Epithelial cell of prostate (primary cell): ENCODE data around the gene PLA2G6.

Experiments used
- DNase-seq: peaks from one replicate; pipeline ENCODE4 v3.0.0-alpha.2; 2011; ENCODE audit warnings: low read depth, low spot score
- H3K27ac ChIP-seq: fragments of 450-650 bp; 2 replicates; pipeline ENCODE4 v1.5.1; 2017; ENCODE audit warnings: mild to moderate bottlenecking

Gene PLA2G6

DNA sequence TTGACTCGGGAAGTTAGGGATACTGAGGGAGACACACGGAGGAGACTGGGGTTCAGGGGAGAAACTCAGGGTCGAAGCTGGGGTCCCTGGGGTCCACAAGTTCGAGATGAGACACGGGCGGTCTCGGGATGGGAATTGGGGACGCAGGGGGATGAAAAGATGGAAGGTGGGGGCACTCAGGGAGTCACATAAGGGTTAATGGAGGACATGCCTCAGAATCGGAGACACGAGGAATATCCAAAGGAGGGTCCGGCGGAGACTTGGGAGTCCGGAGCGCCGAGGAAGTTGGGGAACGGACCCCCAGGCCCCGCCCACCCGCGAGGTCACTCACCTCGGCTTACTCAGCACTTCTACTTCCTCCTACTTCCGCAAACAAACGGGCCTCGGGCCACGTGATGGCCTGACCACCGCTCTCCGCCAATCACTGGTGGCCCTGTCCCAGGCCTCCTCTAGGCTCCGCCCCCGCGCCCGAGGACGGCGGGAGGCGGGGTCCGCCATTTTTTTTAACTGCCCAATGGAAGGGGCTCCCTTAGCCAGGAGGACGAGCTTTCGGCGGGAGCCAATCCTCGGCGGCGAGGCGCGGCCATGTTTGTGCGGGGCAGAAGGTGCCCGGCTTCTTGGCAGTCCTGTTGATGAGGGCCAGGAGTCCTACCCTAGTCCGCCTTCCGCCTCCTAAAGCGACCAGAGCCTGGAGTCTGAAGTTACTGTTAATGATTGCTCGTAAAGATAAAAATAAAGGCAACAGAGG is at the start of gene PLA2G6:
Gene PLA2G6 (minus strand): TSS at position 378 of the 748 bp plus-strand sequence. CDS start 12,404 bp downstream, outside the sequence.
- DNase-seq, result peak; percentile 94
- H3K27ac ChIP-seq, result peak within 1 kb of the TSS; percentile 100

DNA sequence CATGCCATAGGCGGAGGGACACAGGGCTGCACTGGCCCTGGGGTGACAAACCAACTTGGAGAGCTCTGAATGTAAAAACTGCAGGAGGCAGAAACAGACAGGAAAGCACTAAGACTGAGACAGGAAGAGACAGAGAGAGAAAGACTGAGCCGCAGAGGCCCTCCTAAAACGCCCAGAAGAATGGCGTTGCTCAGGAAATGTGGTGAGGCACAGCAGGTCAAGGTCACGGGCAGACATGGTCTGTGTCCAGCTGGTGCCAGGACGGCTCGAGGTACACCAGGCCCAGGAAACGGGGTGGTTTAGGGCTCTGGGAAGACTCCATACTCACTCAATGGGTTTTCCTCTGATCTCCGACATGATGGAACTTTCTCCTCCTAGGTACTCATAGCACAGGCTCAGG is 49.3 kb upstream of the PLA2G6 start:
- no peak for DNase-seq
- peak overlapping the region; percentile 62 for H3K27ac ChIP-seq

GRCh38 chr22:38230108-38230825 is 48.6 kb upstream of the PLA2G6 start:
- DNase-seq, result peak; percentile 59
- peak overlapping the region; percentile 62 for H3K27ac ChIP-seq

- DNase-seq, result no peak
Measured at GRCh38 chr22:38228873-38229740, 47.5 kb upstream of the PLA2G6 start.

GRCh38 chr22:38228326-38228872 is 46.8 kb upstream of the PLA2G6 start:
- peak overlapping the region; percentile 99 for H3K27ac ChIP-seq
- no peak for DNase-seq

More at GRCh38 chr22:38228873-38229740, 47.5 kb upstream of the PLA2G6 start:
- H3K27ac ChIP-seq, result peak overlapping the region; percentile 99

DNA sequence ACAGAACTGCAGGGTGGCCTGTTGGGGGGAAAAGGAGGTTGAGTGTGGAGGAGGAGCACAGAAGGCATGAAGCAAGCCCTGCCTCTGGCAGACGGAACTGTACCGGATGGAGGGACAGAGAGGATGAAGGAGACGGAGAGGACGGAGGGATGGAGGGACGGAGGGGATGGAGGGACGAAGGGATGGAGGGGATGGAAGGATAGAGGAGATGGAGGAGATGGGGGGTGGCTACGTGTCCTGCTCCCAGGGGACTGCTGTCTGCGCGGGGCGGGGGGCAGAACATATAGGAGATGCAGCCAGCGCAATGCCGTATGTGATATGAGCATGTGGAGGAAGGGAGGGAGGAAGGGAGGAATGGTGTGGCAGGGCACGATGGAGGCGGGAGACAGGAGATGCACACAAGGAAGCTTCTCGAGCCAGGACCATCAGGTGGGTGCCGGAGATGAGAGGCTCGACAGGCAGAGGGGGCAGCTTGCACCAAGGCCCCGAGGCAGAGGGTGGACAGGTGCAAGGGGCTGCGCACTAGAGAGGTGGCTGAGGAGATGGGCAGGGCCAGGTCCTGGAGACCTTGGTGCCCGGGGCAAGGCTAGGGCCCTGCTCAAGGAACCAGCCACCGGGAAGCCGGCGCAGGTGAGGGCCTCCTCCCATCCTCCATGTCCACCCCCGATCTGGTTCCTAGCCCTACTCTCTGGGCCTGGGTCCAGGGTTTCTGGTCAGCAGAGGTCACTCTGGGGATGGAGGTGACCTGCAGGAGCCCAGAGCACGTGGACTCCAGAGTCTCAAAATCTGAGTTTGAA is 45.4 kb upstream of the PLA2G6 start:
- no peak for DNase-seq
- no peak overlapping the region for H3K27ac ChIP-seq

- peak overlapping the region; percentile 72 for H3K27ac ChIP-seq
- DNase-seq, result no peak
Measured at GRCh38 chr22:38223289-38223960, 41.8 kb upstream of the PLA2G6 start.

DNA sequence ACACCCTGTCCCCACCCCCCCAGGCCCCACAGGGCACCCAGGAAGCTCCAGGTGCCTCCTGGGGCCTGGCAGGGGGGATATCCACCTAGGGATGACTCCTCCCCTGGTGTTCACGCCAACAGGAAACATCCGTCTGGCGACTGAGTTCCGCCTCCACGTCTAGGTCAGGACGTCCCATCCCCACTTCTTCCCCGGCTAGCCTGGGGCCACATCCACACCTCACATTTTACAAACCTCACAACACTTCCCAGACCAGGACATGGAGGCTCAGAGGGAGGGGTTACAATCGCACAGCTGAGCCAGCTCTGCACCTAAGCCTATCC is 41.1 kb upstream of the PLA2G6 start:
- H3K27ac ChIP-seq, result peak overlapping the region; percentile 72
- no peak for DNase-seq

DNA sequence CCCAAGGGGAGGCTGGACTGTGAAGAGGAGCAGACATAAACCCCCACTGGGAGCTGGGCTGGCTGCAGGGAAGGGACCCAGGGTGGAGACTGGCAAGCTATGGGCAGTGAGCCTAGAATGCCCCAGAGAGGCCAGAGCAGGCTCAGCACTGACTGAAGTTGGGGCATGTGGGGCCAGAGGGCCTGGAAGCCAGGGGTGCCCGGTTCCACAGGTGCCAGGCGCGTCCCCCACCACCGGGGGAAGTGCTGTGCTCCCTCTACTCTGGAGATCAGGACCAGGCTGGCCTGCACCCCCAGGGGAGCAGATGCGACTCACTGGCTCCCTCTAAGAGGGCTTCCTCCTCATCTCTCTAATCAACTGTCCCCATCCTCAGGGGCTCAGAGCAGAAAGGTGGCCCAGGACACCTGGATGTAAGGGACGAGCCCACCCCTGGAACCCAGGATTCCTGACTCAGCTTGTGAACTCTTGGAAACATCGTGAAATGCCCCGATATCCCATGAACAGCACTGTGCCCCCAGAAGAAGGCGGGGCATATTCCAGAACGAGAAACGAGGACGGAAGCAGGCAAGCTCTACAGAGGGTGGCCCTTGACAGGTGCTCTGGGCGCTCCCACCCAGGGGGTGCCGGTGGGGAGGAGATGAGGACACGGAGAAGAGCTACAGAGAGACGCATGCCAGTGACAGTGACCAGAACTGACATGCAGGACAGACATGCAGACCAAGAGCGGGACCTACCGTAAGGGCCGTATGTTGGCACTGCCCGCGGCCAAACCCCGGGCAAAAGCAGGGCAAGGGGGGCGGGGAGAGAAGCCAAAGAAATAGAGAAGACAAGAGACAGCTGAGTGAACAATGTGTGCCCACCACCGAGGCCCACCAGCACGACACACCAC is 40.5 kb upstream of the PLA2G6 start:
- DNase-seq, result no peak
- peak overlapping the region; percentile 72 for H3K27ac ChIP-seq

DNA sequence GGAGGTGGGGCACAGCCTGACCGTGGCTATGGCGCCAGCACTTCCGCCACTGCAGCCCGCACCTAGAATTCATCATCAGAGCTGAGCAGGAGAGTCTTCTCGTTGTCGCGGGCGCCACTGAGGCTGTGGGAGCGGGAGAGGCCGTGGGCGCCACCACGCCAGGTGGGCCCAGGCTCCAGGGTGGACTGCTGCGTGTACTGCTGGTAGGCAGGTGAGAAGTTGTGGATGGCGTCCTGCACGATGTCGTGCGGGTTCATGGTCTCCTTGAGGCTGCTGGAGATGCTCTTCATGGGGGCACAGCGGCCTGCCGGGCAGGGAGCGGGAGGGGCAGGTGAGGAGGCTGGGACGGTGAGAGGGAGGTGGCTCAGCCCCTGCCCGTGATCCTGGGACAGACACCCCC is 39.8 kb upstream of the PLA2G6 start:
- H3K27ac ChIP-seq, result peak overlapping the region; percentile 72

DNA sequence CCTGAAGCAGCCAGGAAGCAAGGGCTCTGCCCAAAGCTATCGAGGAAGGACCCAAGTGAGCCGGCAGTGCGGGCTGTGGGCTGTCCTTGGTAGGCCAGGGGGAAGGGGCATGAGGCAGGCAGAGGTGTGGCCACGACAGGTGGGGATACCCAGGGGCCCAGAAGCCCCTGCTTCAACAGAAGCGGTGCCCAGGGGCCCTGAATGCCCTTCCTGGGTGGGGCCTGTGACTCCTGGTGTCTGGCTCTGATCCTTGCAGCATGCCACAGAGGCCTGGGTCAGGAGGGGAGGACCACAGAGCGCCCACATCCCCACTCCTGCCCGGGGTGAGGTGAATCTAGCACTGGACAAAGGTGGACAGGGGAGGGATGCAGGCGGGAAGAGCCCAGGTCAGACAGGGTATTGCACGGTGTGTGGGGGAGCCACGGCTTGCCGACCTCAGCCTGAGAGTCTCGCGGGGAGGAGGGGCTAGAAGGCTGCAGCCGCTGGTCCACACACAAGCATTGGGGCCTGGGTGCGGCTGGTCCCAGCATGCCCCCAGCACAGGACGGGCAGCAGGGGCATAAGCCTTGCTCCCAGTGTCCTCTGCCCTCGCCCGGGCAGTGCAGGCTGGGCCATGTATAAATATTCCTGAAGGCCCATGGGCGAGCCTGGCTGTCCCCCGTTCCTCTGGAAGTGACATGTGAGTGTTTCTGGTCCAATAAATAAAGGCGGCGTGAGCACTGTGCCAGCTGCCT is 39.2 kb upstream of the PLA2G6 start:
- H3K27ac ChIP-seq, result peak overlapping the region; percentile 85
- DNase-seq, result no peak

More for the DNA sequence above, 39.8 kb upstream of the PLA2G6 start:
- no peak for DNase-seq

DNA sequence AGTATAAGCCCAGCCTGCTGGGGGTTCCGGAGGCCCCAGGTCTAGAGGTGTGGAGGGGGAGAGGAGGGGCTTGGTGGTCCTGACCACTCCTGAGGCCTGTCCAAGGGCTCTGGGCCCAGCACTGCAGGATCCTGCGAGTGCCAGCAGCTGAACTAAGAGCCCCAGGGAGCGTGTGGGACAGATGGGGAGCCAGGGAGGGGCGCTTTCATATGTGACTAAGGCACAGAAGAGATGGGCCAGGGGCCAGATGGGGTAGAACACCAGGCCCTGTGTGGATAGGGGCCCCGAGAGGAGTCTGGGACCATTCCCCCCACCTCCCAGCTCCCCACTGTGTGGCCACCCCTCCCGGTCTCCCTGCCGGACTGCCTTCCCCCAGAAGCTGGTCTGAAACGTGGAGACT is 38.5 kb upstream of the PLA2G6 start:
- no peak for DNase-seq
- H3K27ac ChIP-seq, result peak overlapping the region; percentile 85

- DNase-seq, result no peak
- peak overlapping the region; percentile 85 for H3K27ac ChIP-seq
Measured at GRCh38 chr22:38219632-38220031, 38.0 kb upstream of the PLA2G6 start.

DNA sequence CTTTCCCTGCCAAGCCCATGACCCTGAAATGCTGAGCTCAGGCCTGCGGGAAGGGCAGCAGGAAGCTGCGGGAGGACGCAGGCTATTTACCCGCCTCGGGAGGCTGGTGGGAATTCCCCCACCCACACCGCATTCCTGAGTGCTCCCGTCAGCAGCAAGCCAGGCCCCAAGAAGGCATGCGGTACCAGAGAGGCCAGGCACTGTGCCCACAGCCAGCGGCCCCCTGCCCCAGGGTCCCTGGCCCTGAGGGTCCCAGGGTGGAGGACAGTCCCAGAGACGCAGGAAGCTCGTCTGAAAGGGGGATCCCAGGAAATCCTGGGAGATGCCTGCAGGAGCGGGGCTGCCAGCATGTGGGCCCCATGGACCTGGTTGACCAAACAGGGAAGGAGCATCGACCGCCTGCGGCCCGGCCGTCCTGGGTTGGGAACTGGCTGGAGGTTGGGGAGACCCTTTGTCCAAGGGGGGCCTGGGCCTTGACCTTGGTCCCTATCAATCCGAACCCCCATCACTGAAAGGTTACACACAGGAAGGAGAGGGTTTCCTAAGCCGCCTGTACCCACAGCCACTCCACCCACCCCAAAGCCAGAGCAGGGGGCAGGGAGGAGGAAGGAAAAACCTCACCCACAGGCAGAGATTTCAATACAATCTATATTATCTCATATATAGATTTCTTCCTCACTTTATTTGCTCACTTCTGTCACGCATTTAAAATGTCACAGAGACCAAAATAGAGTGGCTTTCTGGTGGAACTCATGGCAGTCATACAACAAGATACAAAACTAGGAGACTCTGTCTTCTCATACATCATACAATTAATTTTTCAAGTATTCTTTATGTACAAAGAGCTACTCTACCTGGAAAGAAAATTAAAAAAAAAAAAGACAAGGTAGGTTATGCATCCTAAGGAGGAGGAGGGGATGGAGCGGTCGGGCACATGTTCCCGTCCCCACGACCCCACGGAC is 37.3 kb upstream of the PLA2G6 start:
- peak; percentile 80 for DNase-seq
- H3K27ac ChIP-seq, result peak overlapping the region; percentile 85

- DNase-seq, result no peak
- no peak overlapping the region for H3K27ac ChIP-seq
Measured at GRCh38 chr22:38215156-38216038, 33.8 kb upstream of the PLA2G6 start.
